ENCODE measurements around the gene EML6.

DNA sequence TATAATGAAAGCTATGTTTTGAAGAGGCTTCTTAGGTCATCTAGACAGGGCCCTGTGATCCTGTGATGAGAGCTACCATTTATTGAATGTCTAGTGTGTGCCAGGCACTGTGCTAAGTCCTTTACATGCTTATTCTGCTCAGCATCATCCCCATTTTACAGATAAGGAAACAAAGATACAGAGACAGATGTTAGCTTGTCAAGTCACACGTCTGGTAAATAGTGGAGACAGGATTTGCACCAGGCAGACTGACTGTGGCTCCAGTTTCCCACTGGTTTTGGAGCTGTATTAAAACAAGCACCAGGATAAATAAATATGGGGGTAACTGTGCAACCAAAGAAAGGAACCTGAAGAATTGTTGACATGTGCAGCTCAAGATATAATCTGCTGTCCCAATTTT lies 19.2 kb upstream of the EML6 start:
- TF ChIP-seq ZNF274 (IDR thresholded peaks at IDR 0.05; ENCODE audit: low read depth, low read length) = no peak
- no peak for TF ChIP-seq RAD21 (IDR thresholded peaks at IDR 0.05; ENCODE audit: low read depth)
- TF ChIP-seq CTCF (IDR thresholded peaks at IDR 0.05 in 2 of 3, conservative IDR thresholded peaks at IDR 0.05 in 1 of 3; ENCODE audit: borderline replicate concordance in 1 of 3, insufficient read depth in 1 of 3, low read depth in 2 of 3, low read length in 2 of 3) = no peak
- TF ChIP-seq SRF (IDR thresholded peaks at IDR 0.05; ENCODE audit: low read depth) = no peak
- TF ChIP-seq POLR2AphosphoS5 (IDR thresholded peaks at IDR 0.05; ENCODE audit: low read depth, low read length) = no peak
- TF ChIP-seq CEBPB (IDR thresholded peaks at IDR 0.05; ENCODE audit: low read depth) = no peak
- TF ChIP-seq EZH2 (IDR thresholded peaks at IDR 0.05) = no peak
- TF ChIP-seq POLR2A (IDR thresholded peaks at IDR 0.05; ENCODE audit: borderline replicate concordance, extremely low read depth, insufficient read depth, insufficient read length) = no peak
- no peak for TF ChIP-seq YY1 (IDR thresholded peaks at IDR 0.05; ENCODE audit: extremely low read depth, insufficient replicate concordance, low read depth, low read length)
- TF ChIP-seq, protein P1, sequence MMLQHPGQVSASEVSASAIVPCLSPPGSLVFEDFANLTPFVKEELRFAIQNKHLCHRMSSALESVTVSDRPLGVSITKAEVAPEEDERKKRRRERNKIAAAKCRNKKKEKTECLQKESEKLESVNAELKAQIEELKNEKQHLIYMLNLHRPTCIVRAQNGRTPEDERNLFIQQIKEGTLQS (IDR thresholded peaks at IDR 0.05) = no peak
- no peak for TF ChIP-seq SP1 (IDR thresholded peaks at IDR 0.05; ENCODE audit: low read depth)
- no peak for TF ChIP-seq FOSL1 (IDR thresholded peaks at IDR 0.05; ENCODE audit: low read depth)

All from HCT116 (cell line).